A549 treated with ZK216348 at 1 μM for 4 hours (cell line): Measurements from ENCODE around the gene AKAP8L. TPM values are rescaled to one million over a fixed set of nuclear protein-coding genes. Genes with fewer than 3 reads are reported as not detected.

Experiments
- total RNA-seq: library from RNA; stranded (reverse); fragments of 200-300 nt; extraction: Qiagen RNA extraction; gene quantifications from 5 replicates; pipeline ENCODE4 v1.2.3, GENCODE V29; 2022; ENCODE audit warnings: low read depth

Gene AKAP8L
- 35.2 to 43.3 TPM (median 37.1 TPM) in 5 replicates for total RNA-seq

GRCh38 chr19:15418579-15419412, at the start of gene AKAP8L:
Gene AKAP8L (minus strand): TSS chr19:15418988. CDS start chr19:15418923, 65 bp downstream.

GRCh38 chr19:15464394-15465385, 45.9 kb upstream of the AKAP8L start, which contains the start of gene RASAL3:
Gene RASAL3 (minus strand): TSS chr19:15464544. CDS start chr19:15464358, 186 bp downstream.

GRCh38 chr19:15449620-15450527, 31.1 kb upstream of the AKAP8L start, which contains the start of gene WIZ:
Gene WIZ (minus strand): TSS chr19:15449956. CDS start chr19:15448307, 1,649 bp downstream.

GRCh38 chr19:15379083-15379998, 39.4 kb downstream of the AKAP8L start, which contains the start of gene AKAP8:
Gene AKAP8 (minus strand): TSS chr19:15379787. CDS start chr19:15379731, 56 bp downstream.

GRCh38 chr19:15332311-15332996, 86.3 kb downstream of the AKAP8L start, which contains the start of gene BRD4:
Gene BRD4 (minus strand): TSS chr19:15332539. CDS start chr19:15273099, 59,440 bp downstream.

Other genes starting within 250 kb of the AKAP8L start
- 6.2 to 16.3 TPM (median 13.3 TPM) in 5 replicates for gene NOTCH3, start 218.0 kb downstream of the AKAP8L start, total RNA-seq
- 0.12 TPM in 1 of 5 replicates, not detected in the others for gene EPHX3, start 186.5 kb downstream of the AKAP8L start, total RNA-seq
- gene BRD4, start 86.4 kb downstream of the AKAP8L start, total RNA-seq = 20.2 to 35.6 TPM (median 29.3 TPM) in 5 replicates
- 15.3 to 19.8 TPM (median 18.0 TPM) in 5 replicates for gene AKAP8, start 39.2 kb downstream of the AKAP8L start, total RNA-seq
- 11.8 to 23.9 TPM (median 22.8 TPM) in 5 replicates for gene WIZ, start 31.0 kb upstream of the AKAP8L start, total RNA-seq
- not detected in 5 replicates for gene RASAL3, start 45.6 kb upstream of the AKAP8L start, total RNA-seq
- not detected in 5 replicates for gene PGLYRP2, start 60.5 kb upstream of the AKAP8L start, total RNA-seq
- gene CYP4F22, start 89.5 kb upstream of the AKAP8L start, total RNA-seq = 0.09 to 0.21 TPM (median 0.13 TPM) in 4 of 5 replicates, not detected in the other
- not detected in 5 replicates for gene CYP4F8, start 196.2 kb upstream of the AKAP8L start, total RNA-seq
- gene CYP4F3, start 221.9 kb upstream of the AKAP8L start, total RNA-seq = 2.2 to 3.4 TPM (median 3.0 TPM) in 5 replicates